RWPE2 (cell line): ENCODE data around the gene FTO.
A peak's percentile ranks its signal among the peaks of the same experiment; 100 is the strongest.

ENCODE experiments used
- ATAC-seq: fragments of 200-7000 bp; cut with Tn5 transposase; 3 replicates; pipeline ENCODE4 v1.9.1; 2021; ENCODE audit warnings: low read depth
- DNase-seq: peaks from one replicate; pipeline ENCODE4 v3.0.0-alpha.2; 2020; ENCODE audit warnings: low spot score
- H3K27ac ChIP-seq: fragments of 450-650 bp; 2 replicates; pipeline ENCODE4 v1.5.1; 2017; ENCODE audit warnings: mild to moderate bottlenecking; ENCODE audit not compliant: poor library complexity, severe bottlenecking
- H3K27me3 ChIP-seq: fragments of 250-450 bp; sonication (Bioruptor Pico); 2 replicates; pipeline ENCODE4 v1.5.1; 2021; ENCODE audit warnings: mild to moderate bottlenecking, moderate library complexity; ENCODE audit not compliant: insufficient read depth, poor library complexity, severe bottlenecking
- H3K36me3 ChIP-seq: fragments of 250-450 bp; sonication (Bioruptor Pico); 2 replicates; pipeline ENCODE4 v1.5.1; 2020; ENCODE audit warnings: low read depth, mild to moderate bottlenecking, moderate library complexity
- H3K4me1 ChIP-seq: fragments of 250-450 bp; sonication (Bioruptor Pico); 2 replicates; pipeline ENCODE4 v1.5.1; 2021; ENCODE audit warnings: mild to moderate bottlenecking, moderate library complexity; ENCODE audit not compliant: insufficient read depth, poor library complexity, severe bottlenecking
- H3K4me3 ChIP-seq: fragments of 250-450 bp; sonication (Bioruptor Pico); 2 replicates; pipeline ENCODE4 v1.5.1; 2021; ENCODE audit warnings: mild to moderate bottlenecking, moderate library complexity; ENCODE audit not compliant: severe bottlenecking
- H3K9me3 ChIP-seq: fragments of 250-450 bp; sonication (Bioruptor Pico); 2 replicates; pipeline ENCODE4 v1.5.1; 2021; ENCODE audit warnings: mild to moderate bottlenecking, moderate library complexity; ENCODE audit not compliant: severe bottlenecking
- TF ChIP-seq, protein P1 (sequence below): fragments of 450-650 bp; IDR thresholded peaks from one replicate; pipeline ENCODE4 v1.5.1; 2017; ENCODE audit warnings: mild to moderate bottlenecking, moderate library complexity; ENCODE audit not compliant: poor library complexity, severe bottlenecking

Gene FTO

DNA sequence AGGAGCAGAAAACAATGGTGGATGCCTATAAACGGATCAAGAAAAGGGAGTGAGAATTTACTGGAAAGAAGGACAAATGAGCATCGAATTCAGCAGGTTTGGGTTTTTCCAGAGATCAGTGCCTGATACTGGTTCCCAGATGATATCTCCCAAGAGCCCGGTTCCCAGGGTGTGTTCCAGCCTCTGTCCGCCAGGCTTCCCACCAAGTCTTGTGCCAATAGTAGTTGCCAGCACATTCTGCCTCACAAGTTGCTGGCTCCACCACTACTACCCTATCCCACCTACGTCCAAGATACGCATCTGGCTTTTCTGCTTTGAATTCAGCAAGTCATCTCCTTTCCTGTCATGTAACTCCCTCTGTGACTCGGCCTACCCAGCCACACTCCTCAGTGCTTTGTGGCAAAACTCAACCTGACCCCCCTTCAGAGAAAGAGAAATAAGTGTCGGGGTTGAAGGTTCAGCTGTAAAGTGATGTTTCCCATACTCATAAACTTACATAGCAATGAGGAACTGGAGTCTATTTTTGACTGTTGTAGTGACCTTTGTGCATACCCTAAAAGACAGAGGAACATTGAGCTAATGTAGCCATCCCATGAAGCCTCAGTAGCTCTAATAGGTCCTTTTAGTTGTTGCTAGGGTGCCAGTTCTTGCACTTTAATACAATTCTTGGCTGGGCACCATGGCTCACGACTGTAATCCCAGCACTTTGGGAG is 305.7 kb downstream of the FTO start:
- no peak overlapping the region for H3K4me3 ChIP-seq
- no peaks in the 10 kb centered on the region for H3K27me3 ChIP-seq
- TF ChIP-seq, protein P1, sequence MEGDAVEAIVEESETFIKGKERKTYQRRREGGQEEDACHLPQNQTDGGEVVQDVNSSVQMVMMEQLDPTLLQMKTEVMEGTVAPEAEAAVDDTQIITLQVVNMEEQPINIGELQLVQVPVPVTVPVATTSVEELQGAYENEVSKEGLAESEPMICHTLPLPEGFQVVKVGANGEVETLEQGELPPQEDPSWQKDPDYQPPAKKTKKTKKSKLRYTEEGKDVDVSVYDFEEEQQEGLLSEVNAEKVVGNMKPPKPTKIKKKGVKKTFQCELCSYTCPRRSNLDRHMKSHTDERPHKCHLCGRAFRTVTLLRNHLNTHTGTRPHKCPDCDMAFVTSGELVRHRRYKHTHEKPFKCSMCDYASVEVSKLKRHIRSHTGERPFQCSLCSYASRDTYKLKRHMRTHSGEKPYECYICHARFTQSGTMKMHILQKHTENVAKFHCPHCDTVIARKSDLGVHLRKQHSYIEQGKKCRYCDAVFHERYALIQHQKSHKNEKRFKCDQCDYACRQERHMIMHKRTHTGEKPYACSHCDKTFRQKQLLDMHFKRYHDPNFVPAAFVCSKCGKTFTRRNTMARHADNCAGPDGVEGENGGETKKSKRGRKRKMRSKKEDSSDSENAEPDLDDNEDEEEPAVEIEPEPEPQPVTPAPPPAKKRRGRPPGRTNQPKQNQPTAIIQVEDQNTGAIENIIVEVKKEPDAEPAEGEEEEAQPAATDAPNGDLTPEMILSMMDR, result no peak
- no peak for DNase-seq
- ATAC-seq, result no peak
- no peaks in the 10 kb centered on the region for H3K9me3 ChIP-seq
- no peak overlapping the region for H3K27ac ChIP-seq
- H3K4me1 ChIP-seq, result no peaks in the 10 kb centered on the region
- H3K36me3 ChIP-seq, result no peaks in the 10 kb centered on the region

DNA sequence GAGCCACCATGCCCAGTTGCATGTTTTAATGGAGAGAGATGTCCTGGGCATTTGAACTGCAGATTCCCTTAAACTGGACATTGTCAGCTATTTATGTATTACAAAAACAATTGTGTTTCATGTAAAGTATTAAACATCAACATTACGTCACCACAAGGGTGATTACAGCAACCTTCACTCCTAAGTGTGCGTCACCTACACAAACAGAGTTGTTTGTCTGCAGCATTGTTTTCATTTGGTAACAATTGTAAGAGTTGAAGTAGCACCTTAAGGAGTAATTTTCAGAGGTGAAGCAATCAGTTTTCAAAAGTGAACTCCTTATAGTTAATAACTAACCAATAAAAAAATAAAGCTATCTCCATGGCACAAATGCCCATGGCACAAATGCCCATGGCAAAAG is 311.2 kb downstream of the FTO start:
- DNase-seq (no peak), ATAC-seq (no peak)
- Histone ChIP-seq H3K27ac (no peak overlapping the region), H3K27me3 (no peaks in the 10 kb centered on the region), H3K36me3 (no peaks in the 10 kb centered on the region), H3K4me1 (no peaks in the 10 kb centered on the region), H3K4me3 (no peak overlapping the region), H3K9me3 (no peaks in the 10 kb centered on the region)
- TF ChIP-seq, protein P1, result no peak

DNA sequence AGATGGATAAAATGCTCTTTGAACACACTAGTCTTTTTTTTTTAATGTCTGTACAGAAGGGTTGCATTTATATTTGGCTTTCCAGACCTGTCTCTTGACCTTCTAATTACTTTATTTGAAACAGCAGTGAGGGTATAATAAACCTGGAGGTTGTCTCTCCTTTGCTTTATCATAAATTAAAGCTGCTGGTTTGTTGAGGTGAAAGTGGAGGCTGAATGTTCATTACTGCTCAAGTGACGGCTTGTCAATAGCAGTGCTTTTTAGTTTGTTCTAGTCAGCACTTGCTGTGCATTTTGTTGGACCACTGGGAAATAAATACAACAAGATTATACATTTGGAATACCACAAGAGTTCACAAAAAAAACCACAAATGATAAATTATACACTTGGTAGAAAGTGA is 318.4 kb downstream of the FTO start:
- Histone ChIP-seq H3K27me3 (no peaks in the 10 kb centered on the region), H3K9me3 (no peaks in the 10 kb centered on the region), H3K4me1 (peaks cover 10% of the 10 kb centered on the region), H3K4me3 (no peak overlapping the region), H3K27ac (no peak overlapping the region), H3K36me3 (no peaks in the 10 kb centered on the region)
- TF ChIP-seq, protein P1, result no peak
- no peak for ATAC-seq
- no peak for DNase-seq

DNA sequence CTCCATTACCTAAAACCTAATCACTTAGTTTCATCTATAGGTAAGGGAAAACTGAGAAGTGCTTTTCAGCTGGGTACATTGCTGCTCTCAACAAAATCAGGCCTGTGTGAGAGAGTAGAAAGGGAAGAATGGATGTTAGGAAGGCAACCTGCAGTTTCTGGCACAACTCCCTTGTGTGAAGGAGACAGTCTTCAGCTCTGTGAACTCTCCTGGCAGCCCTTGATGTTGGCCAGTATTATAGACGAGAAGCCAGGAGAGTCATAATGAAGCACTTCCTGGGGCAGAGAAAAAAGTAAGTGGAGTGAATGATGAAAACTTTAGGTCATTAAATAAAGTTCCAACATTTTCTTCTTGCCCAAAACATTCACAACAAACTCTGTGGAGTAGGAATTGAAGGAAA is 322.5 kb downstream of the FTO start:
- DNase-seq (no peak), ATAC-seq (no peak)
- no peaks in the 10 kb centered on the region for H3K27me3 ChIP-seq
- peak overlapping the region; percentile 67 for H3K27ac ChIP-seq
- peaks cover 6% of the 10 kb centered on the region for H3K9me3 ChIP-seq
- no peak overlapping the region for H3K4me3 ChIP-seq
- H3K4me1 ChIP-seq, result peaks cover 16% of the 10 kb centered on the region
- TF ChIP-seq, protein P1, result no peak
- H3K36me3 ChIP-seq, result no peaks in the 10 kb centered on the region; the same call in 1 of the 2 replicates

DNA sequence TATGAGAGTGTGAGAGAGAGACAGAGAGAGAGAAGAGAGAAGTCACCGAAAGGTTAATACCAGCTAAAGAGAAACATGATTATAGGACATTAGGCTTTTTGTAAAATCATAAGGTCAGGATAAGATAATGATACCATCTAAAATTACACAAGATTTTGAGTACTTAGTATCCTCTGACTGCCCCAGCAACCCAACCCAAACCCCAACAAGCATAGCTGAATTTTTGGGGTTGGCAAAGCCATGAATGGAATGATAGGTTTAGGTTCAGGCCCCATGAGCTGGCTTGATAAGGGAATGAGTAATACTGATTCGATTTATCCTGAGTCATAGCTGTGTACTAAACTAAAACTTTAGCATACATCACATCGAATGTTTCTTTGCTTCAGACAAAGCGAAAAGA is 323.1 kb downstream of the FTO start:
- TF ChIP-seq, protein P1, result no peak
- H3K4me1 ChIP-seq, result peaks cover 20% of the 10 kb centered on the region
- no peaks in the 10 kb centered on the region; the same call in 1 of the 2 replicates for H3K36me3 ChIP-seq
- peaks cover 6% of the 10 kb centered on the region for H3K9me3 ChIP-seq
- DNase-seq (no peak), ATAC-seq (peak; percentile 94)
- H3K27ac ChIP-seq, result peak overlapping the region; percentile 67
- H3K4me3 ChIP-seq, result no peak overlapping the region
- H3K27me3 ChIP-seq, result no peaks in the 10 kb centered on the region
